ENCODE measurements around the gene MLLT1. TPM values are rescaled to one million over a fixed set of nuclear protein-coding genes. Genes with fewer than 3 reads are reported as not detected.

Gene MLLT1
- total RNA-seq, 1 experiment from 2014 or later, result 55.0 TPM

- intact Hi-C loops (cut with micrococcal nuclease), result no loop called here
- H3K79me2 ChIP-seq (ENCODE audit: insufficient read depth, low read length), result peaks cover 91% of the 10 kb centered on the region
- peaks cover 0 to 5% of the 10 kb centered on the region in 2 experiments; a peak in 2 of 4 replicates for H3K4me1 ChIP-seq (ENCODE audit: control insufficient read depth in 1 of 2, insufficient read depth in 2 of 2, low read length in 2 of 2)
- H3K9me2 ChIP-seq (ENCODE audit: insufficient read depth), result no peaks in the 10 kb centered on the region
- no peak for ATAC-seq
- ChIA-PET RAD21 (ENCODE audit: low non-redundant PET in 1 of 2, low total read pairs in 2 of 2, uncharacterized antibody in 2 of 2, unreplicated experiment in 2 of 2) (no interaction called here), POLR2A (no interaction called here), CTCF (no interaction called here)
- no peaks in the 10 kb centered on the region; the same call in 1 of the 2 replicates for H4K20me1 ChIP-seq (ENCODE audit: insufficient read depth)
- no peak overlapping the region for H3K4me2 ChIP-seq (ENCODE audit: low read length)
- no peaks in the 10 kb centered on the region for H3K27me3 ChIP-seq (ENCODE audit: insufficient read depth, low read length)
- no TSS peak for BruUV-seq (replicated peaks)
- DNase-seq (ENCODE audit: low read depth, low spot score), result no peak
- peaks cover 0 to 16% of the 10 kb centered on the region in 2 experiments; a peak in 1 of 4 replicates for H3K36me3 ChIP-seq (ENCODE audit: control insufficient read depth in 1 of 2, insufficient read depth in 2 of 2, low read length in 2 of 2)
- TF ChIP-seq EZH2phosphoT487 (IDR thresholded peaks at IDR 0.05; ENCODE audit: borderline replicate concordance) (no peak), POLR2AphosphoS5 (IDR thresholded peaks at IDR 0.05; ENCODE audit: low read depth, low read length) (no peak), SRF (IDR thresholded peaks at IDR 0.05; ENCODE audit: low read depth) (no peak), TCF7L2 (IDR thresholded peaks at IDR 0.05; ENCODE audit: borderline replicate concordance, extremely low read depth, insufficient read depth, insufficient read length) (no peak), ELF1 (IDR thresholded peaks at IDR 0.05; ENCODE audit: borderline replicate concordance, low read depth) (no peak), SIN3A (IDR thresholded peaks at IDR 0.05; ENCODE audit: low read depth) (no peak), MAX (IDR thresholded peaks at IDR 0.05) (no peak), POLR2A (IDR thresholded peaks at IDR 0.05; ENCODE audit: borderline replicate concordance, extremely low read depth, insufficient read depth, insufficient read length) (no peak), RAD21 (IDR thresholded peaks at IDR 0.05; ENCODE audit: low read depth) (no peak)
- TF ChIP-seq, protein P1, sequence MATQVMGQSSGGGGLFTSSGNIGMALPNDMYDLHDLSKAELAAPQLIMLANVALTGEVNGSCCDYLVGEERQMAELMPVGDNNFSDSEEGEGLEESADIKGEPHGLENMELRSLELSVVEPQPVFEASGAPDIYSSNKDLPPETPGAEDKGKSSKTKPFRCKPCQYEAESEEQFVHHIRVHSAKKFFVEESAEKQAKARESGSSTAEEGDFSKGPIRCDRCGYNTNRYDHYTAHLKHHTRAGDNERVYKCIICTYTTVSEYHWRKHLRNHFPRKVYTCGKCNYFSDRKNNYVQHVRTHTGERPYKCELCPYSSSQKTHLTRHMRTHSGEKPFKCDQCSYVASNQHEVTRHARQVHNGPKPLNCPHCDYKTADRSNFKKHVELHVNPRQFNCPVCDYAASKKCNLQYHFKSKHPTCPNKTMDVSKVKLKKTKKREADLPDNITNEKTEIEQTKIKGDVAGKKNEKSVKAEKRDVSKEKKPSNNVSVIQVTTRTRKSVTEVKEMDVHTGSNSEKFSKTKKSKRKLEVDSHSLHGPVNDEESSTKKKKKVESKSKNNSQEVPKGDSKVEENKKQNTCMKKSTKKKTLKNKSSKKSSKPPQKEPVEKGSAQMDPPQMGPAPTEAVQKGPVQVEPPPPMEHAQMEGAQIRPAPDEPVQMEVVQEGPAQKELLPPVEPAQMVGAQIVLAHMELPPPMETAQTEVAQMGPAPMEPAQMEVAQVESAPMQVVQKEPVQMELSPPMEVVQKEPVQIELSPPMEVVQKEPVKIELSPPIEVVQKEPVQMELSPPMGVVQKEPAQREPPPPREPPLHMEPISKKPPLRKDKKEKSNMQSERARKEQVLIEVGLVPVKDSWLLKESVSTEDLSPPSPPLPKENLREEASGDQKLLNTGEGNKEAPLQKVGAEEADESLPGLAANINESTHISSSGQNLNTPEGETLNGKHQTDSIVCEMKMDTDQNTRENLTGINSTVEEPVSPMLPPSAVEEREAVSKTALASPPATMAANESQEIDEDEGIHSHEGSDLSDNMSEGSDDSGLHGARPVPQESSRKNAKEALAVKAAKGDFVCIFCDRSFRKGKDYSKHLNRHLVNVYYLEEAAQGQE (IDR thresholded peaks at IDR 0.05; ENCODE audit: low read depth), result no peak
- no peaks in the 10 kb centered on the region for H3K9me3 ChIP-seq (ENCODE audit: control insufficient read depth in 1 of 2, insufficient read depth in 1 of 2, low read depth in 1 of 2, low read length in 2 of 2)
- no peak overlapping the region for H3K9ac ChIP-seq (ENCODE audit: low read length)
- no peak overlapping the region for H3K4me3 ChIP-seq (replicated peaks in 1 of 2; ENCODE audit: low read depth in 1 of 2, low read length in 2 of 2)
- H2AFZ ChIP-seq (ENCODE audit: low read depth, low read length, poor library complexity, severe bottlenecking), result no peak overlapping the region
- H3K27ac ChIP-seq (ENCODE audit: low read depth, low read length), result no peak overlapping the region
Observed at GRCh38 chr19:6248844-6249243, 30.9 kb downstream of the MLLT1 start.
